ENCODE measurements around the gene FBF1. TPM values are rescaled to one million over a fixed set of nuclear protein-coding genes. Genes with fewer than 3 reads are reported as not detected.

FBF1 gene
- total and polyA plus RNA-seq, 2 of the 8 experiments (the other 6 are each of a cell fraction or from before 2014, with no cell fraction given): 8.1 to 13.1 TPM

DNA sequence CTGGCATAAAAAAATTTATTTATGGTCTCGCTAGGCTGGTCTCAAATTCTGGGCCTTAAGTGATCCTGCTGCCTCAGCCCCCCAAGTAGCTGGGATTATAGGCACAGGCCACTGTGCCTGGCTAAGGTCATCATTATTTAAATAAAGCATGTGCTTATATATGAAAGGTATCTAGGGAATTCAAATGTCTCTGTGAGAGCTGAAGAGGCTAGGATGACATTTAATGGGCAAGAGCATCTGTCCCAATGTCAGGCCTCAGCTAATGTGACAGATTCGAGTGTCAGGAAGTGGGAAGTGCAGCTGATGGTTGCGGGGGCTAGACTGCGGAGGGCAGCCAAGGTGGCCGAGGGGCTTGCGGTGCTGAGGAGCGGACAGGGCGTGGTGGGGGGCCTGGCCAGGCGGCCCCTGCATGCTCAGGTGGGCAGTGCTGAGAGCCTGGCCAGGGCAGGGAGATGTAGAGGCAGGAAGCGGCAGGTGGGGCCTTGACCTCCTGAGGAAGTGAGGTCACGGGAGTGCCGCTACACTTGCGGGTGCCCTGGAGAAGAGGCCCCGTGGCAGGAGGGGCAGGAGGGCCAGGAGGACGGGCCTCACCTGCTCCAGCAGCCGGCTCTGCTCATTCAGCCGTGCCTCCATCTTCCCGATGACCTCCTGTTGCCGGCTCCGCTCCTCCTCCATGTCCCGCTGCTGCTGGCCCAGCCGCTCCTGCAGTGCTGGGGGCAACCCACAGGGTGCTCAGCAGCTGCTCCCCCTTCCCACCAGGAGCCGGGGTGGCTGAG lies 23.5 kb downstream of the FBF1 start:
- Histone ChIP-seq H4K91ac (replicated peaks; ENCODE audit: insufficient read length, low read length) (no peak overlapping the region), H4K8ac (ENCODE audit: extremely low read depth, insufficient read depth, low read length) (peak overlapping the region; percentile 25; the same call in 1 of the 2 replicates), H3K9ac (replicated peaks in 1 of 4; ENCODE audit: extremely low read depth in 1 of 4, low read depth in 3 of 4, low read length in 3 of 4) (no peak overlapping the region), H2BK120ac (replicated peaks; ENCODE audit: low read depth, low read length) (no peak overlapping the region), H3K27ac (ENCODE audit: low read depth, low read length) (no peak overlapping the region), H3K56ac (replicated peaks; ENCODE audit: insufficient read length, low read depth, low read length) (no peak overlapping the region), H3K79me1 (ENCODE audit: low read depth, low read length) (no peaks in the 10 kb centered on the region), H2AK5ac (ENCODE audit: low read depth, low read length) (no peak overlapping the region), H3K14ac (ENCODE audit: insufficient read length) (no peak overlapping the region), H3K23ac (ENCODE audit: insufficient read length) (no peak overlapping the region), H2BK12ac (ENCODE audit: low read depth, low read length) (no peak overlapping the region), H3K4me3 (ENCODE audit: extremely low read depth in 1 of 4, insufficient read depth in 2 of 4, low read depth in 3 of 4, low read length in 4 of 4) (no peak overlapping the region), H3K4me2 (ENCODE audit: insufficient read depth in 1 of 2, low read depth in 2 of 2, low read length in 2 of 2) (no peak overlapping the region), H3K23me2 (ENCODE audit: low read depth, low read length) (no peaks in the 10 kb centered on the region), H2AFZ (ENCODE audit: low read length) (no peak overlapping the region), H2BK20ac (ENCODE audit: low read length) (no peak overlapping the region), H3K4me1 (replicated peaks in 1 of 4; ENCODE audit: control insufficient read depth in 3 of 4, insufficient read depth in 4 of 4, low read length in 3 of 4) (no peaks in the 10 kb centered on the region), H3K27me3 (replicated peaks in 1 of 4; ENCODE audit: control insufficient read depth in 3 of 4, extremely low read depth in 1 of 4, insufficient read depth in 3 of 4, low read length in 3 of 4) (no peaks in the 10 kb centered on the region), H3K18ac (ENCODE audit: extremely low read depth, low read length) (no peak overlapping the region), H3K36me3 (ENCODE audit: control insufficient read depth in 2 of 4, insufficient read depth in 4 of 4, low read length in 3 of 4) (peaks cover 0 to 3% (median 0%) of the 10 kb centered on the region in 4 experiments; a peak in 2 of 8 replicates), H3K4ac (replicated peaks; ENCODE audit: insufficient read length, low read depth, low read length) (no peak overlapping the region), H3K9me3 (ENCODE audit: insufficient read depth in 2 of 2, low read depth in 1 of 2, low read length in 1 of 2) (no peaks in the 10 kb centered on the region), H2BK15ac (ENCODE audit: low read length) (no peak overlapping the region), H4K5ac (ENCODE audit: insufficient read length, low read depth, low read length) (no peak overlapping the region), H2BK5ac (ENCODE audit: low read depth, low read length) (no peak overlapping the region), H4K20me1 (replicated peaks in 1 of 2; ENCODE audit: control insufficient read depth in 1 of 2, insufficient read depth in 2 of 2, low read length in 2 of 2) (no peaks in the 10 kb centered on the region), H3K79me2 (ENCODE audit: control insufficient read depth in 1 of 2, insufficient read depth in 2 of 2, low read length in 2 of 2) (no peaks in the 10 kb centered on the region)
- ChIA-PET POLR2A (ENCODE audit: partially characterized antibody) (interaction anchor here (1.5 to 3.7 kb wide), 2 partner anchors 7 to 11 kb away, joined by 4 to 16 read pairs; no protein-coding TSS in a partner anchor), CTCF (ENCODE audit: partially characterized antibody) (interaction anchor here (0.8 to 51.3 kb wide), 6 partner anchors 11 to 91 kb away, joined by 3 to 885 read pairs (median 18); partner anchors contain the start of genes CDK3, MRPL38 and WBP2)
- 97% methylated on average over 22 of the region's 23 CpGs; no CpG with 5 or more reads in 1 of the 2 experiments for WGBS, 2 experiments (ENCODE audit: extremely low coverage in 1 of 2, insufficient coverage in 1 of 2, insufficient read length in 1 of 2, insufficient replicate concordance in 2 of 2, low coverage in 1 of 2, low lambda C conversion rate in 2 of 2, missing lambda C conversion rate in 1 of 2)
- FAIRE-seq (no peak), DNase-seq (ENCODE audit: low read depth in 1 of 2, low spot score in 2 of 2) (no peak)
- TF ChIP-seq, protein P1, sequence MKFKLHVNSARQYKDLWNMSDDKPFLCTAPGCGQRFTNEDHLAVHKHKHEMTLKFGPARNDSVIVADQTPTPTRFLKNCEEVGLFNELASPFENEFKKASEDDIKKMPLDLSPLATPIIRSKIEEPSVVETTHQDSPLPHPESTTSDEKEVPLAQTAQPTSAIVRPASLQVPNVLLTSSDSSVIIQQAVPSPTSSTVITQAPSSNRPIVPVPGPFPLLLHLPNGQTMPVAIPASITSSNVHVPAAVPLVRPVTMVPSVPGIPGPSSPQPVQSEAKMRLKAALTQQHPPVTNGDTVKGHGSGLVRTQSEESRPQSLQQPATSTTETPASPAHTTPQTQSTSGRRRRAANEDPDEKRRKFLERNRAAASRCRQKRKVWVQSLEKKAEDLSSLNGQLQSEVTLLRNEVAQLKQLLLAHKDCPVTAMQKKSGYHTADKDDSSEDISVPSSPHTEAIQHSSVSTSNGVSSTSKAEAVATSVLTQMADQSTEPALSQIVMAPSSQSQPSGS (IDR thresholded peaks at IDR 0.05; ENCODE audit: low read length): no peak
- TF ChIP-seq POLR2AphosphoS5 (IDR thresholded peaks at IDR 0.05; ENCODE audit: low read depth, low read length) (no peak), SIX5 (IDR thresholded peaks at IDR 0.05; ENCODE audit: low read depth, low read length) (no peak), NANOG (IDR thresholded peaks at IDR 0.05; ENCODE audit: insufficient read depth, low read depth, low read length, poor library complexity, severe bottlenecking) (no peak), GTF2F1 (IDR thresholded peaks at IDR 0.05; ENCODE audit: borderline replicate concordance, low read depth, low read length) (no peak), GABPA (IDR thresholded peaks at IDR 0.05; ENCODE audit: borderline replicate concordance, insufficient read depth, low read length) (no peak), SP1 (IDR thresholded peaks at IDR 0.05; ENCODE audit: low read depth, low read length) (no peak), JUND (IDR thresholded peaks at IDR 0.05; ENCODE audit: low read length) (no peak), CREB1 (IDR thresholded peaks at IDR 0.05) (no peak), SUZ12 (IDR thresholded peaks at IDR 0.05; ENCODE audit: low read length) (no peak), SRF (IDR thresholded peaks at IDR 0.05; ENCODE audit: low read depth, low read length) (no peak)
